ENCODE data around the gene TARS3. TPM values are rescaled to one million over a fixed set of nuclear protein-coding genes. Genes with fewer than 3 reads are reported as not detected.

The TARS3 gene
- total RNA-seq: 7.7 and 8.2 TPM in 2 replicates
- 0.91 and 0.94 TPM in 2 replicates for polyA plus RNA-seq
- 1.6 and 2.0 TPM in 2 replicates for polyA plus RNA-seq (2011; cell fraction: cytosol; rRNA removed)
- polyA plus RNA-seq (2011; cell fraction: nucleus; rRNA removed): 5.6 and 5.7 TPM in 2 replicates
- polyA plus RNA-seq (2012): 4.2 and 4.6 TPM in 2 replicates
- polyA minus RNA-seq: 2.5 and 3.5 TPM in 2 replicates
- polyA minus RNA-seq (2011; cell fraction: cytosol; rRNA and poly(A)+ RNA removed): 1.7 TPM
- 6.7 and 7.5 TPM in 2 replicates for polyA minus RNA-seq (2011; cell fraction: nucleus; rRNA and poly(A)+ RNA removed)
- Bru-seq, nascent RNA: percentile 58 among the genes with signal in this experiment
- percentile 57 among the genes with signal in this experiment for BruChase-seq, experiment 1, labeled RNA remaining after a 6-hour chase
- percentile 57 among the genes with signal in this experiment for BruChase-seq, experiment 2, labeled RNA remaining after a 2-hour chase
- long read RNA-seq, transcript TARSL2-201 (19 exons, 3,610 nt): major isoform, 9 of 13 reads
- long read RNA-seq, partial matches to known transcripts: 2 of 13 reads
- long read RNA-seq, other reads (novel, unspliced or antisense): 2 of 13 reads

DNA sequence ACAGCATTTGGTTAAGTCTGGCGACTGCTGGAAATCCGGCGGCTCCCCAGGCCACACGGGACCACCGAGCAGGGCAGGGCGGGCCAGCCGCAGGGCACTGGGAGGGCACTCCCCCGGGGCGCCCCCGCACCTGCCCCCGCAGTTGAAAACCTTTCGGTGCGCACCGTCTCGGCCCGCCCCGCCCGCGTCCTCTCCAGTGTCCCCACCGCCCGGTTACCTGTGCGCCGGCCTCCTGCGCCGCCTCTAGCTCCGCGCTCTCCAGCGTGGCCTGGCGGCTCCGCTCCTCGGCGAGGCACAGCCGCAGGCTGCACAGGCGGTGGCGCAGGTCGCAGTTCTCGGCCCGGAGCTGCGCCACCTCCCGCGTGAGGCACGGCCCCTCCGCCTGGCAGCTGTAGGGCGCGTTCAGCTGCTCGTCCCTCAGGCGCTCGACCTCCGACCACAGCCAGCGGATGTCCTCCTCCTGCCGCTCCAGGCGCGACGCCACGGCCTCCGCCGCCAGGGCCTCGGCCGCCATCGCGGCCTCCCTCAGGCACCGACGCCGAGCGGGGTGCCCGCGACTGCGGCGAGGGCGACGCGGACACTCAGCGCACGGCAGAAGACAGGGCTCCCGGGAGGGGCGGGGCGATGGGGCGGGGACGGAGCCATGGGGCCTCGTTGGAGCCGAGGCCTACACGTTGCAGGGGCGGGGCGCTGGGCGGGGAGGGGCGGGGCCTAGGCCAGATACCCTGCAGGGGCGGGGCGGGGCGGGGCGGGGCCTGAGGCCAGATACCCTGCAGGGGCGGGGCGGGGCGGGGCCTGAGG is at the start of gene TARS3:
TSS of gene TARS3 (minus strand) at position 600 of the 801 bp plus-strand sequence. CDS start at position 514, 86 bp downstream.
- CTCF ChIA-PET: interaction anchor here (1.1 to 1.4 kb wide), 3 partner anchors 16 to 435 kb away, joined by 3 to 5 read pairs (median 3); no protein-coding TSS in a partner anchor
- Histone ChIP-seq H3K4me2 (ENCODE audit: insufficient read depth, low read length) (peak within 1 kb of the TSS; percentile 71), H3K27me3 (ENCODE audit: control insufficient read depth in 2 of 2, insufficient read depth in 2 of 2, low read length in 2 of 2) (no peaks in the 10 kb centered on the region), H3K27ac (ENCODE audit: insufficient read depth, low read depth, low read length) (peak within 1 kb of the TSS; percentile 58), H3K9me1 (replicated peaks; ENCODE audit: control insufficient read depth, extremely low read depth, insufficient read depth, low read length) (no peaks in the 10 kb centered on the region), H3K4me1 (ENCODE audit: control insufficient read depth, extremely low read depth, insufficient read depth, low read length) (peaks cover 5% of the 10 kb centered on the region), H3K4me3 (replicated peaks in 1 of 3; ENCODE audit: insufficient read depth in 1 of 3, low read depth in 1 of 3, low read length in 3 of 3) (peak within 1 kb of the TSS; percentile 65 to 91 (median 77)), H4K20me1 (replicated peaks; ENCODE audit: control insufficient read depth, extremely low read depth, insufficient read depth, low read length) (no peaks in the 10 kb centered on the region), H3K9ac (replicated peaks; ENCODE audit: extremely low read depth, insufficient read depth, low read length) (peak within 1 kb of the TSS; percentile 73), H3K36me3 (ENCODE audit: control insufficient read depth in 2 of 2, extremely low read depth in 1 of 2, insufficient read depth in 2 of 2, low read length in 2 of 2) (no peaks in the 10 kb centered on the region), H2AFZ (ENCODE audit: low read depth, low read length) (peak within 1 kb of the TSS; percentile 99), H3K79me2 (ENCODE audit: control insufficient read depth, insufficient read depth, low read length) (no peaks in the 10 kb centered on the region), H3K9me3 (replicated peaks; ENCODE audit: control insufficient read depth, insufficient read depth, low read length) (no peaks in the 10 kb centered on the region)
- intact Hi-C loops (cut with micrococcal nuclease) (loop anchor here (1.0 to 2.0 kb wide), 5 partner anchors 22 to 430 kb away; partner anchors contain the start of gene TM2D3), dilution Hi-C loops (cut with MboI; ENCODE audit: extremely low pct_ligation_motif_present, low sequenced_read_pairs) (no loop called here)
- peak; percentile 59 for FAIRE-seq
- no TSS peak for BruUV-seq (replicated peaks)
- POLR2A ChIA-PET: interaction anchor here (1.8 kb wide), 1 partner anchor 41 kb away, joined by 5 read pairs; no protein-coding TSS in a partner anchor
- TF ChIP-seq MYC (IDR thresholded peaks at IDR 0.05; ENCODE audit: low read depth, low read length) (no peak), POLR2AphosphoS5 (IDR thresholded peaks at IDR 0.05; ENCODE audit: insufficient read depth, low read depth, low read length) (peak; percentile 81), POLR2A (IDR thresholded peaks at IDR 0.05; ENCODE audit: low read depth, low read length) (peak; percentile 86), FOS (IDR thresholded peaks at IDR 0.05; ENCODE audit: borderline replicate concordance, insufficient read depth, low read length) (peak; percentile 3)
- DNase-seq (ENCODE audit: low read depth, low spot score): peak; percentile 90
